ENCODE data around the gene CRACR2A. TPM values are rescaled to one million over a fixed set of nuclear protein-coding genes. Genes with fewer than 3 reads are reported as not detected.

CRACR2A gene
- total RNA-seq, 2 donors from 2014 or later: 1.1 to 4.7 TPM

- Histone ChIP-seq H3K4me3 (ENCODE audit: low read length) (no peak overlapping the region), H3K27me3 (ENCODE audit: control insufficient read depth, insufficient read depth, low read length, poor library complexity, severe bottlenecking) (peaks cover 34% of the 10 kb centered on the region), H3K4me1 (ENCODE audit: control insufficient read depth, insufficient read depth, low read length) (no peaks in the 10 kb centered on the region), H3K9me3 (ENCODE audit: control insufficient read depth, low read length) (no peaks in the 10 kb centered on the region), H3K9ac (ENCODE audit: extremely low read depth, low read length, poor library complexity, severe bottlenecking) (no peak overlapping the region), H3K36me3 (ENCODE audit: control insufficient read depth, insufficient read depth, low read length) (no peaks in the 10 kb centered on the region), H3K27ac (ENCODE audit: low read depth, low read length) (no peak overlapping the region)
- Mint-ChIP-seq H3K27ac (no peak overlapping the region), H3K36me3 (ENCODE audit: low read depth) (no peaks in the 10 kb centered on the region), H3K27me3 (ENCODE audit: insufficient read depth) (peaks cover 19% of the 10 kb centered on the region), H3K4me3 (no peak overlapping the region), H3K9me3 (no peaks in the 10 kb centered on the region), H3K4me1 (no peaks in the 10 kb centered on the region)
- TF ChIP-seq CTCF (conservative IDR thresholded peaks at IDR 0.05): no peak
- 73 to 84% methylated on average over 3 to 5 of the region's 5 CpGs for WGBS, 2 experiments (ENCODE audit: insufficient coverage in 1 of 2, insufficient read length in 1 of 2)
- DNase-seq: no peak
These were observed 22.6 kb upstream of the CRACR2A start for GRCh38 chr12:3775385-3776035.

- Mint-ChIP-seq H3K27ac (no peak overlapping the region), H3K4me3 (no peak overlapping the region), H3K36me3 (ENCODE audit: low read depth) (peaks cover 2% of the 10 kb centered on the region), H3K9me3 (peaks cover 2% of the 10 kb centered on the region), H3K27me3 (ENCODE audit: insufficient read depth) (peaks cover 23% of the 10 kb centered on the region), H3K4me1 (no peaks in the 10 kb centered on the region)
- Histone ChIP-seq H3K9ac (ENCODE audit: extremely low read depth, low read length, poor library complexity, severe bottlenecking) (no peak overlapping the region), H3K9me3 (ENCODE audit: control insufficient read depth, low read length) (no peaks in the 10 kb centered on the region), H3K4me3 (ENCODE audit: low read length) (no peak overlapping the region), H3K36me3 (ENCODE audit: control insufficient read depth, insufficient read depth, low read length) (no peaks in the 10 kb centered on the region), H3K4me1 (ENCODE audit: control insufficient read depth, insufficient read depth, low read length) (no peaks in the 10 kb centered on the region), H3K27ac (ENCODE audit: low read depth, low read length) (no peak overlapping the region), H3K27me3 (ENCODE audit: control insufficient read depth, insufficient read depth, low read length, poor library complexity, severe bottlenecking) (peaks cover 27% of the 10 kb centered on the region)
- 73% methylated on average over 3 to 4 of the region's 4 CpGs for WGBS, 2 experiments (ENCODE audit: insufficient coverage in 1 of 2, insufficient read length in 1 of 2)
- no peak for TF ChIP-seq CTCF (conservative IDR thresholded peaks at IDR 0.05)
- DNase-seq: no peak
These were observed 19.5 kb upstream of the CRACR2A start for GRCh38 chr12:3772380-3772779.

- Mint-ChIP-seq H3K27me3 (ENCODE audit: insufficient read depth) (peaks cover 25% of the 10 kb centered on the region), H3K4me3 (no peak overlapping the region), H3K36me3 (ENCODE audit: low read depth) (peaks cover 3% of the 10 kb centered on the region), H3K9me3 (peaks cover 4% of the 10 kb centered on the region), H3K4me1 (no peaks in the 10 kb centered on the region), H3K27ac (no peak overlapping the region)
- Histone ChIP-seq H3K36me3 (ENCODE audit: control insufficient read depth, insufficient read depth, low read length) (no peaks in the 10 kb centered on the region), H3K27ac (ENCODE audit: low read depth, low read length) (no peak overlapping the region), H3K9ac (ENCODE audit: extremely low read depth, low read length, poor library complexity, severe bottlenecking) (no peak overlapping the region), H3K9me3 (ENCODE audit: control insufficient read depth, low read length) (no peaks in the 10 kb centered on the region), H3K27me3 (ENCODE audit: control insufficient read depth, insufficient read depth, low read length, poor library complexity, severe bottlenecking) (peaks cover 24% of the 10 kb centered on the region), H3K4me3 (ENCODE audit: low read length) (no peak overlapping the region), H3K4me1 (ENCODE audit: control insufficient read depth, insufficient read depth, low read length) (no peaks in the 10 kb centered on the region)
- no peak for TF ChIP-seq CTCF (conservative IDR thresholded peaks at IDR 0.05)
- no peak for DNase-seq
- 90% methylated on average over 1 of the region's 1 CpG for WGBS, 2 experiments (ENCODE audit: insufficient coverage in 1 of 2, insufficient read length in 1 of 2)
These were observed 18.9 kb upstream of the CRACR2A start for GRCh38 chr12:3771853-3772252.

Data from endodermal cell (in vitro differentiated cells).